Smooth muscle cell (in vitro differentiated cells): ENCODE data around the gene BMPER. TPM values are rescaled to one million over a fixed set of nuclear protein-coding genes. Genes with fewer than 3 reads are reported as not detected.

Experiments
- DNase-seq: peaks from one replicate; lab custom pipeline; 2025; ENCODE audit not compliant: unreplicated experiment; lab: John Stamatoyannopoulos, UW
- H2AFZ ChIP-seq: fragments of 200-600 bp; sonication (generic); 2 replicates; pipeline ENCODE4 v1.6.0; 2016; ENCODE audit warnings: antibody characterized with exemption, low read depth, mild to moderate bottlenecking
- H3F3A ChIP-seq: fragments of 200-600 bp; sonication (generic); 2 replicates; pipeline ENCODE4 v1.6.0; 2017; ENCODE audit warnings: antibody characterized with exemption, low read depth
- H3K27ac ChIP-seq: fragments of 200-600 bp; sonication (generic); 2 replicates; pipeline ENCODE4 v1.5.1; 2016; ENCODE audit warnings: low read depth, mild to moderate bottlenecking
- H3K27me3 ChIP-seq: fragments of 200-600 bp; sonication (generic); 2 replicates; pipeline ENCODE4 v1.6.1; 2016; ENCODE audit warnings: low read depth, mild to moderate bottlenecking
- H3K36me3 ChIP-seq: fragments of 200-600 bp; sonication (generic); 2 replicates; pipeline ENCODE4 v1.5.1; 2016; ENCODE audit warnings: low read depth
- H3K4me1 ChIP-seq: fragments of 200-600 bp; sonication (generic); 2 replicates; pipeline ENCODE4 v1.5.1; 2016; ENCODE audit warnings: low read depth
- H3K4me2 ChIP-seq: fragments of 200-600 bp; sonication (generic); 2 replicates; pipeline ENCODE4 v1.6.0; 2016; ENCODE audit warnings: mild to moderate bottlenecking
- H3K4me3 ChIP-seq: fragments of 200-600 bp; sonication (generic); 2 replicates; pipeline ENCODE4 v1.5.1; 2016; ENCODE audit warnings: mild to moderate bottlenecking
- H3K79me2 ChIP-seq: fragments of 200-600 bp; sonication (generic); 2 replicates; pipeline ENCODE4 v1.6.0; 2016; ENCODE audit warnings: low read depth, mild to moderate bottlenecking
- H3K9ac ChIP-seq: fragments of 200-600 bp; sonication (generic); 2 replicates; pipeline ENCODE4 v1.6.0; 2016; ENCODE audit warnings: low read depth
- H3K9me3 ChIP-seq: fragments of 200-600 bp; sonication (generic); replicated peaks from 2 replicates; pipeline ENCODE4 v1.5.1; 2016; ENCODE audit warnings: low read depth
- H4K20me1 ChIP-seq: fragments of 200-600 bp; sonication (generic); 2 replicates; pipeline ENCODE4 v1.6.0; 2016; ENCODE audit warnings: low read depth
- WGBS: methylation state at CpG from one replicate; pipeline ENCODE4 v1.1.7; 2016; ENCODE audit warnings: low lambda C conversion rate; 5-methylcytosine and 5-hydroxymethylcytosine counted together
- polyA plus RNA-seq: library from polyadenylated mRNA; unstranded; fragments of >200 nt; fragmentation: Nextera tagmentation; extraction: Ambion mirVana; gene quantifications from 2 replicates; pipeline ENCODE4 v1.2.1, GENCODE V29; 2016
- total RNA-seq: library from RNA; depleted of rRNA; stranded (reverse); fragments of >200 nt; gene quantifications from 2 replicates; pipeline ENCODE4 v1.2.3, GENCODE V29; 2014
- TF ChIP-seq, protein P1 (sequence below): fragments of 200-600 bp; sonication (generic); IDR thresholded peaks from 2 replicates; pipeline ENCODE4 v1.5.1; 2017; ENCODE audit warnings: borderline replicate concordance, mild to moderate bottlenecking, antibody characterized with exemption; ENCODE audit not compliant: insufficient read depth, poor library complexity, severe bottlenecking

The BMPER gene
- total and polyA plus RNA-seq, 2 experiments from 2014 or later, result 3.0 to 21.9 TPM

DNA sequence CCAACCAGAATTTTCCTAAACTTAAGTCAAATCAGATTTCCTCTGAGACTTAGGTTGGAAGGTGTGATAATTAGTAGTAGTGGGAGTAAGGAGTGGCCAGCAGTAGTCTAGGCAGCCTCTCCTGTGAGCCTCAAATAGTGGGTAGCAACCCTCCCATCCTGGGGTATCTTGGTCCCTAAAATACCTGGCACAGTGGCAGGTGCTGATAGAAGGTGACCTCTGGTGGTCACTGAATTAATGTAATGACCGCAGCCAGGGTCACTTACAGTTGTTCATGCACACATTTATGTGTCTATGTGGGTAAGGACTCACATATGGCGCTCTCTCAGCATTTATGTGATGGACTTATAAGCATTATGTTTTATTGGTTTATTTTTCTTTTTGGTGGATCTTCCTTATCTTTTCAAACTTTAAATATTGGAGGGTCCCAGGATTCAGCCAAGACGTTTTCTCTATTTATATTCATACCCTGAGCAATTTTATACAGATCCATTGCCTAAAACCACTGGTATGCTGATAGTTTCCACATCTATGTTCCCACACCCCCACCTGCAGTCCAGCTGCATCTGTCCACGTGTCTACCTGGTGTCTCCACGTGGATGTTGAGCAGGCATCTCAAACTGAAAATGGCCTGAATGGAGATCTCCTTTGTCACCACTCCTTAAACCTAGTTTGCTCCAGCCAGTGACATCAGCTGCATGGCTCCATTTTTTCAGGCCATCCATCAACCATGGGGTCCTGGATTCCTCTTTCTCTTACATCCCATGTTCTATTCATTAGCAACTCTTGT is 18.3 kb downstream of the BMPER start:
- Histone ChIP-seq H3K4me1 (no peaks in the 10 kb centered on the region), H3K79me2 (no peaks in the 10 kb centered on the region), H3F3A (no peaks in the 10 kb centered on the region), H3K27ac (no peak overlapping the region), H3K9me3 (no peaks in the 10 kb centered on the region), H2AFZ (no peak overlapping the region), H3K36me3 (no peaks in the 10 kb centered on the region), H3K4me2 (no peak overlapping the region), H3K4me3 (no peak overlapping the region), H3K27me3 (no peaks in the 10 kb centered on the region), H3K9ac (no peak overlapping the region), H4K20me1 (no peaks in the 10 kb centered on the region)
- DNase-seq, result no peak
- TF ChIP-seq, protein P1, sequence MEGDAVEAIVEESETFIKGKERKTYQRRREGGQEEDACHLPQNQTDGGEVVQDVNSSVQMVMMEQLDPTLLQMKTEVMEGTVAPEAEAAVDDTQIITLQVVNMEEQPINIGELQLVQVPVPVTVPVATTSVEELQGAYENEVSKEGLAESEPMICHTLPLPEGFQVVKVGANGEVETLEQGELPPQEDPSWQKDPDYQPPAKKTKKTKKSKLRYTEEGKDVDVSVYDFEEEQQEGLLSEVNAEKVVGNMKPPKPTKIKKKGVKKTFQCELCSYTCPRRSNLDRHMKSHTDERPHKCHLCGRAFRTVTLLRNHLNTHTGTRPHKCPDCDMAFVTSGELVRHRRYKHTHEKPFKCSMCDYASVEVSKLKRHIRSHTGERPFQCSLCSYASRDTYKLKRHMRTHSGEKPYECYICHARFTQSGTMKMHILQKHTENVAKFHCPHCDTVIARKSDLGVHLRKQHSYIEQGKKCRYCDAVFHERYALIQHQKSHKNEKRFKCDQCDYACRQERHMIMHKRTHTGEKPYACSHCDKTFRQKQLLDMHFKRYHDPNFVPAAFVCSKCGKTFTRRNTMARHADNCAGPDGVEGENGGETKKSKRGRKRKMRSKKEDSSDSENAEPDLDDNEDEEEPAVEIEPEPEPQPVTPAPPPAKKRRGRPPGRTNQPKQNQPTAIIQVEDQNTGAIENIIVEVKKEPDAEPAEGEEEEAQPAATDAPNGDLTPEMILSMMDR, result no peak
- WGBS, result 93% methylated on average over 5 of the region's 5 CpGs

DNA sequence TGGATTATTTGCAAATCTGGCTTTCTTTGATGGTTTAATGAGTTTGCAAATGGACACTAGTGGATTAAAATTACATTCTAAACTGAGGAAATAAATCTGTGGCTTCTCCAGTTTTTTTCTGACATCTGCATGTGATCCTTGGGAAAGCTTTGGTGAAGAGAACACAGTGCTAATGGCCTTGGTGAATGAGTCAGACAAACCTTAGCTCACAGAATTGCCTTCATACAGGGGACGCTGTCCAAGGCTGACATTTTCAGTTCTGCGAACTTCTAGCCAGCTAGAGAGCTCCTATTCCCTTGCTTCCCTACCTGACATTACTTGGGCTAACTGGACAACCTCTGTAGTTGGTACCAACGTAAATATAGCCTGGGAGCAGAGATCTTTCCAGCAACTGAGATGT is 21.2 kb downstream of the BMPER start:
- Histone ChIP-seq H3K27ac (no peak overlapping the region), H3F3A (no peaks in the 10 kb centered on the region), H3K36me3 (no peaks in the 10 kb centered on the region), H3K4me1 (no peaks in the 10 kb centered on the region), H3K79me2 (no peaks in the 10 kb centered on the region), H4K20me1 (no peaks in the 10 kb centered on the region), H3K9me3 (no peaks in the 10 kb centered on the region), H3K4me2 (no peak overlapping the region), H3K9ac (no peak overlapping the region), H3K4me3 (no peak overlapping the region), H2AFZ (no peak overlapping the region), H3K27me3 (no peaks in the 10 kb centered on the region)
- TF ChIP-seq, protein P1, result no peak
- DNase-seq, result no peak
- WGBS, result 66% methylated on average over 3 of the region's 3 CpGs

DNA sequence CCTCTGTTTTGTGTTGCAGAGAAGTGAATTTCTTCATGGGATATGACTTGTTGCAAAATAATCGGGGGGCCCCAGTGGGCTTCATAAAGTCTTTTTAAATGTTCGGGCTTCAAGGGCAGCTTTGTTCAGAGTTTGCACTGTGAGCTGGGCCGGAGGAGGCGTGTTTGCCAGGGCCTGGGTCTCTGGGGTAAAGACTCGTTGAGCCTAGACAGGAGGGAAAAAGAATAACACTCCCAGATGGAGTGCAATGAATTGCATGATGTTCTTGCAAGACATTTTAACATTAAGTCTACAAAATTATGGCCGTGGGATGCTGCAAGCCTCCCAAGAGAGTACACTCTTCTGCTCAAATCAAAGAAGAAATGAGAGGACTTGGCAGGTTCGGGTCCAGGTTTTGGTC is 23.6 kb downstream of the BMPER start:
- Histone ChIP-seq H3K4me1 (peaks cover 6% of the 10 kb centered on the region), H3K27ac (no peak overlapping the region), H3K9me3 (no peaks in the 10 kb centered on the region), H3K9ac (no peak overlapping the region), H4K20me1 (no peaks in the 10 kb centered on the region), H2AFZ (no peak overlapping the region), H3K79me2 (no peaks in the 10 kb centered on the region), H3K4me2 (no peak overlapping the region), H3K4me3 (no peak overlapping the region), H3K27me3 (no peaks in the 10 kb centered on the region), H3K36me3 (no peaks in the 10 kb centered on the region), H3F3A (no peaks in the 10 kb centered on the region)
- DNase-seq, result no peak
- TF ChIP-seq, protein P1, result no peak
- 98% methylated on average over 7 of the region's 7 CpGs for WGBS

DNA sequence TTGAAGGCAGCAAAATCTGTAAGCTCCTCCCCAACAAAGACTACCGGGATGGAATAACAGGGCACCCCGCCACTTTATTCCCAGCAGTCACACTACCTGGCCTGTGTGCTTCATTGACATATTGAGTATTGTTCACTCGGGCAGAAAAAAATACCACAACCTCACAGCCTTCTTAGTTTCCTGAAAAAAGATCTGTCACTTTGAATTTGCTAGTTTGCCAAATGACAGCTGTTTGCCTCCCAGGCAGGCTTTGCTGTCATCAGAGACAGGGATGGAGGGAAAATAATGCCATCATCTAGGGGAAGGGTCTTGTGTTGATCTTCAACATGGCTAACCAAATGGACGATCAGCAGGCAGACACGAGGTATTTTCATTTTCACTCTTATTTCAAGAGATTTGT is 26.9 kb downstream of the BMPER start:
- no peaks in the 10 kb centered on the region for H3K9me3 ChIP-seq
- peaks cover 6% of the 10 kb centered on the region for H3K4me1 ChIP-seq
- no peaks in the 10 kb centered on the region for H3K36me3 ChIP-seq
- TF ChIP-seq, protein P1, result no peak
- no peak overlapping the region for H2AFZ ChIP-seq
- no peak overlapping the region for H3K4me2 ChIP-seq
- H3K9ac ChIP-seq, result no peak overlapping the region
- no peaks in the 10 kb centered on the region for H3F3A ChIP-seq
- H3K27me3 ChIP-seq, result no peaks in the 10 kb centered on the region
- DNase-seq, result no peak
- 90% methylated on average over 5 of the region's 5 CpGs for WGBS
- H3K4me3 ChIP-seq, result no peak overlapping the region
- H4K20me1 ChIP-seq, result no peaks in the 10 kb centered on the region
- no peaks in the 10 kb centered on the region for H3K79me2 ChIP-seq
- H3K27ac ChIP-seq, result no peak overlapping the region
